Mesothelial cell of epicardium (in vitro differentiated cells): Measurements from ENCODE around the gene IQGAP2. TPM values are rescaled to one million over a fixed set of nuclear protein-coding genes. Genes with fewer than 3 reads are reported as not detected.

Source experiments
- DNase-seq, 2 experiments: peaks; one replicate each; pipeline ENCODE4 v3.0.0; 2021; ENCODE audit warnings: low spot score in 2 of 2; ENCODE audit not compliant: unreplicated experiment in 2 of 2
- H3K27ac Mint-ChIP-seq: 2 replicates; pipeline ENCODE4 v1.8.0; 2021; ENCODE audit warnings: mixed read lengths
- H3K27me3 Mint-ChIP-seq: 2 replicates; pipeline ENCODE4 v1.8.0; 2021; ENCODE audit warnings: low read depth, mixed read lengths
- H3K36me3 Mint-ChIP-seq: 2 replicates; pipeline ENCODE4 v1.8.0; 2021; ENCODE audit warnings: mixed read lengths
- H3K4me1 Mint-ChIP-seq: 2 replicates; pipeline ENCODE4 v1.8.0; 2021; ENCODE audit warnings: mixed read lengths
- H3K4me3 Mint-ChIP-seq: 2 replicates; pipeline ENCODE4 v1.8.0; 2021; ENCODE audit warnings: mild to moderate bottlenecking, moderate library complexity, mixed read lengths
- H3K9me3 Mint-ChIP-seq: 2 replicates; pipeline ENCODE4 v1.8.0; 2021; ENCODE audit warnings: mixed read lengths
- CTCF ChIP-seq: fragments of 200-600 bp; sonication (generic); IDR thresholded peaks from one replicate; pipeline ENCODE4 v1.5.0; 2021; ENCODE audit warnings: antibody characterized with exemption; ENCODE audit not compliant: unreplicated experiment
- total RNA-seq: library from RNA; stranded (reverse); gene quantifications from 3 replicates; pipeline ENCODE4 v1.2.1, GENCODE V29; 2021

The IQGAP2 gene
- total RNA-seq, 1 donor from 2014 or later = 13.9 TPM

- H3K27ac Mint-ChIP-seq = no peak overlapping the region
- H3K36me3 Mint-ChIP-seq = peaks cover 57% of the 10 kb centered on the region
- TF ChIP-seq CTCF = no peak
- H3K4me1 Mint-ChIP-seq = peaks cover 5% of the 10 kb centered on the region
- H3K27me3 Mint-ChIP-seq = no peaks in the 10 kb centered on the region
- peaks cover 32% of the 10 kb centered on the region for H3K9me3 Mint-ChIP-seq
- DNase-seq = no peak
- no peak overlapping the region for H3K4me3 Mint-ChIP-seq
Observed at GRCh38 chr5:76729373-76730290, 326.5 kb downstream of the IQGAP2 start.

- no peak overlapping the region for H3K27ac Mint-ChIP-seq
- no peak for TF ChIP-seq CTCF
- peaks cover 25% of the 10 kb centered on the region for H3K9me3 Mint-ChIP-seq
- H3K27me3 Mint-ChIP-seq = no peaks in the 10 kb centered on the region
- H3K36me3 Mint-ChIP-seq = peaks cover 45% of the 10 kb centered on the region
- no peak for DNase-seq
- peaks cover 5% of the 10 kb centered on the region for H3K4me1 Mint-ChIP-seq
- H3K4me3 Mint-ChIP-seq = no peak overlapping the region
Observed at GRCh38 chr5:76732405-76733048, 329.4 kb downstream of the IQGAP2 start.

- Mint-ChIP-seq H3K9me3 (peaks cover 25% of the 10 kb centered on the region), H3K4me3 (no peak overlapping the region), H3K27ac (no peak overlapping the region), H3K27me3 (no peaks in the 10 kb centered on the region), H3K36me3 (peaks cover 45% of the 10 kb centered on the region), H3K4me1 (peaks cover 5% of the 10 kb centered on the region)
- no peak for DNase-seq
- TF ChIP-seq CTCF = no peak
Observed at GRCh38 chr5:76733049-76733417, 329.9 kb downstream of the IQGAP2 start.

GRCh38 chr5:76735762-76736545 lies 332.9 kb downstream of the IQGAP2 start:
- Mint-ChIP-seq H3K9me3 (no peaks in the 10 kb centered on the region), H3K36me3 (peaks cover 20% of the 10 kb centered on the region), H3K4me3 (no peak overlapping the region), H3K4me1 (peaks cover 10% of the 10 kb centered on the region), H3K27ac (peak overlapping the region; percentile 32), H3K27me3 (no peaks in the 10 kb centered on the region)
- TF ChIP-seq CTCF = no peak
- no peak for DNase-seq

GRCh38 chr5:76736679-76737556 lies 333.8 kb downstream of the IQGAP2 start:
- Mint-ChIP-seq H3K36me3 (peaks cover 20% of the 10 kb centered on the region), H3K4me3 (no peak overlapping the region), H3K9me3 (no peaks in the 10 kb centered on the region), H3K27me3 (no peaks in the 10 kb centered on the region), H3K4me1 (peaks cover 10% of the 10 kb centered on the region), H3K27ac (peak overlapping the region; percentile 0)
- DNase-seq = no peak
- TF ChIP-seq CTCF = no peak
